Transverse colon (tissue), 3 donors: ENCODE measurements around the gene CEL.

Experiments
- CTCF ChIP-seq, 5 experiments: fragments of 200-600 bp in 3 of 5; fragments of 450-650 bp in 2 of 5; sonication (generic) in 3 of 5; IDR thresholded peaks; 1 replicate in 2 of 5; 2 replicates in 3 of 5; pipeline ENCODE4 v1.5.1; 2016 to 2017; ENCODE audit warnings: antibody characterized with exemption in 5 of 5, inconsistent platforms in 3 of 5, mild to moderate bottlenecking in 2 of 5, moderate library complexity in 1 of 5
- EP300 ChIP-seq: sonication (generic); formaldehyde crosslinking; IDR thresholded peaks from one replicate; pipeline ENCODE4 v1.6.1; 2017; ENCODE audit warnings: antibody characterized with exemption, low read depth

- TF ChIP-seq CTCF (IDR thresholded peaks at IDR 0.05): no peak
- no peak for TF ChIP-seq EP300
Measured at GRCh38 chr9:133067006-133067405, 5.2 kb downstream of the CEL start.
